Muscle of back (tissue), 11 donors: Measurements from ENCODE around the gene MLEC. TPM values are rescaled to one million over a fixed set of nuclear protein-coding genes. Genes with fewer than 3 reads are reported as not detected.
"Not testable (repeated sequence)": the region's sequence is repeated elsewhere in the genome, so short reads cannot be mapped to it uniquely, and the experiment has no call there.

Experiments used
- DNase-seq, 3 donors: peaks; one replicate each; pipeline versions ENCODE4 v3.0.0 to v3.0.0-alpha.2; 2013
- polyA plus RNA-seq, 10 donors: library from polyadenylated mRNA; unstranded; fragments of 120-200 nt; gene quantifications; one replicate each; pipeline ENCODE4 v1.2.1, GENCODE V29; 2013; ENCODE audit not compliant: insufficient read length in 10 of 10

The MLEC gene
- polyA plus RNA-seq, 10 donors, result 70.3 to 100 (median 75.3) TPM

DNA sequence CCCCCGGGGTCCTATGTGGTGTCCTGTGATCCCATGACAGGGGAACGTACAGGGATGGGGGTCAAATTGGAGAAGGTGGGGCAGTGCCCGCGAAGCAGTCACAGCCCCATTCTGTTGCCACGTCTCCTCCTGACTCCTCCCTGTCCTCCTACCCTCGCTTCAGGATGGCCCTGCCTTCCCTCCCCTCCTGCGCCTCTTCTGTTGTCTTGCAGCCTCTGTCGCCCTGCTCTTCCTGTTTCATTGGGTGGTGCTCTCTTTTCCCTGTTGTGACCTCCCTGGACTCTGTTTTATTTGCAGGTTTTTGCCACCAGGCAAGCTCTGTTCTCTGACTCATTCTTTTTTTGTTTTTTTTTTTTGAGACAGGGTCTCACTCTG, 27.8 kb upstream of the MLEC start:
- DNase-seq, result no peak

DNA sequence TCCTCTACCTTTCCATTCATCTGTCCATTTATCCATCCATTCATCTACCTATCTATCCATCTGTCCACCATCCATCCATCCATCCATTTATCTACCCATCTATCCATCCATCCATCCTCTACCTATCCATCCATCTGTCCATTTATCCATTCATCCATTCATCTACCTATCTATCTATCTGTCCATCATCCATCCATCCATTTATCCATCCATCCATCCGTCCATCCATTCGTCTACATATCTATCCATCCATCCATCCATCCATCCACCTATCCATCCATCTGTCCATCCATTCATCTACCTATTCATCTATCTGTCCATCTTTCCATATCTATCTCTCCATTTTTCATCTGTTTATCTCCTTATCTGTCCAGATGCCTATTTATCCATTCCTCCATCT, 25.5 kb upstream of the MLEC start:
- DNase-seq, result no peak

DNA sequence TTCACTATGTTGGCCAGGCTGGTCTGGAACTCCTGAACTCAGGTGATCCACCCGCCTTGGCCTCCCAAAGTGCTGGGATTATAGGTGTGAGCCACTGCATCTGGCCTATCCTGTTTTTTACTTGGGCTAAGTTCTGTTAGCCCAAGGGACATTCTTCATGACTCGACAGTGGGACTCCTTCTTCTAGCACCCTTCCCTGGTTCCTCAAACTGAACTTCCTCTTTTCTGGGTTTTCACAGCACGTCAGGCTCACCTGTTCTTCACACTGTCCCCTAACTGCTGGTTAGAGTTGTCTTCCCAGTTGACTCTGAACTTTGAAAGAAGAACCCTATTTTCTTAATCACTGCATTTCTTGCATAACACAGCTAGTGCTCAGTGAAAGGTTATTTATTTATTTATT, 24.1 kb upstream of the MLEC start:
- DNase-seq, result no peak

DNA sequence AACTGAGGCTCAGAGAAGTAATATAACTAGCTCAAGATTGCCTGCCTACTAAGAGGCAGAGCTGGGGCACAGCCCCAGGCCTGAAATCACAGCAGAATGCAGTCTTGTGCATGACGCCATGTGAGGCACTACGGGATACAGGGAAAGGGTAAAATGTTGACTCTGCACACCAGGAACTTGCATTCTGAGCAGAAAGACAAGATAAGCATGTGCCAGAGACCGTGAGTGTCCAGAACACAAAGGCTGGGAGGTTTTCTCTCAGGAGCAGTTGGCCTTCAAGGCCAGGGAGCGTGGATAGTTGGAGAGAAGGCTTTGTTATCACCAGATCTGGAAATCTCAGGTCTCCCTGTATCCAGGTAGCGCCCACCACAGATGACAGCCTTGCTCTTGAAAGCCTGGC, 23.2 kb upstream of the MLEC start:
- no peak for DNase-seq

DNA sequence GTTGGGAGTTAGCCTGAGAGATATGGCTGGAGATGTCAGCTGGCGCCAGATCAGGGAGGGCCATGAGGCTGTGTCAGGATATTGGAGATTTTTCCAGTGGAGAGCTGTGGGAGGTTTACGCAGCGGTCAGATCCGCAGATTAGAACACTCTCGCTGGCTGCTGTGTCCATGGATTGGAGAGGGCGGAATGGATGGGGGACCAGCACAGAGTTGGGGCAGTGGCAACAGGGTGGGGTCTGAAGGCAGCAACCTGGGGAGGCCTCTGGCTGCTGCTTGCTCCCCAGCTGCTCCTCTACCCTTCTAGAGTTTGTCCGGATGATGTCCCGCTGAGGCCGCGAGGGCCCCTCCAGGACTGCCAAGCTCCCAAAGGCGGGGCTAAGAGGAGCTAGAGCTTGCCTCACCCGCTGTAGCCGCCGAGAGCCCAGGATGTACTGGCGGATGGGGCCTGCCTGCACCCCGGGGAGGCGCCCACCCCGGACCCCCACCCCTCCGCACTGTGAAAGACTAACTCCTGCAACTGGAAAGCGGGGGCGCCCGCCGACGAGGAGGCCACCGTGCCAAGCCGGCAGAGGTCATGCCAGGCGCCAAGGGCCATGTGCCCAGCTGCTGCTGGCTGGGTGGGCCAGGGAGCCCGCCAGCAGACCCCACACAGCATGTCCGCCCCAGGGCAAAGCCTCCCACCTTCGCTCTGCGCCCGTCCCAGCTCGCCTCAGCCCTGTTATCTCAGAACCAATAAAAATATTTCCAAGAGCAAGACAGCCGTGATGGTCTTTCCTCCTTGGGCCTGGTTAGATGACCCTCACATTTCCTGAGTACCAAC, 20.2 kb upstream of the MLEC start:
- peak in 2 of 3 donors; percentile 69 to 85 for DNase-seq

DNA sequence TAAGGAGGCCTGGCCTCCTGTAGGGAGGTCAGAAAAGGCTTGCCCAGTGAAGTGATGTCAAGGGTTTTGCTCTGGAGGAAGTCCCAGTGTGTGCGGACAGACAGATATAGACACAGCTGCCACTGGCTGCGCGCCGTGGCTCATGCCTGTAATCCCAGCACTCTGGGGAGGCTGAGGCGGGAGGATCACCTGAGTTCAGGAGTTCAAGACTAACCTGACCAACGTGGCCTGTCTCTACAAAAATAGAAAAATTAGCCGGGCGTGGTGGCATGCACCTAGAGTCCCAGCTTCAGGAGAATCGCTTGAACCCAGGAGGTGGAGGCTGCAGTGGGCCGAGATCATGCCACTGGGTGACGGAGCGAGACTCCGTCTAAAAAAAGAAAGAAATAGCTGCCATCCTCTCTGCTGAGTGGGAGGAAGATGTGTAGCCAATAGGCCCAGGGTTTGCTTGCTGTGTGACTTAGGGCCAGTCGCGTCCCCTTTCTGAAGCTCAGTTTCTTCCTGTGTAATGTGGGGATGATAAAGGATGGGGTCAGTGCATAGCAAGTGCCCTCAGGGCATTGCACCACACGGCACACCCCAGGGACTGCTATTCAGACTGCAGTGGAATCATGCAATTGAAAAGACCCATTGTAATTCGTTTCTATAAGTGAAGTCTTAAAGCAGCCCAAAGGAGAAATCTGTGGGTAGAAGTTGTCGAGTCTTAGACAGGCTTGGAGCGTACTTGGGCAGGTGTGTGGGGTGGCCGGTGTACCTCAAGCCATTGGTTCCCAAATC, 18.7 kb upstream of the MLEC start:
- no peak for DNase-seq

DNA sequence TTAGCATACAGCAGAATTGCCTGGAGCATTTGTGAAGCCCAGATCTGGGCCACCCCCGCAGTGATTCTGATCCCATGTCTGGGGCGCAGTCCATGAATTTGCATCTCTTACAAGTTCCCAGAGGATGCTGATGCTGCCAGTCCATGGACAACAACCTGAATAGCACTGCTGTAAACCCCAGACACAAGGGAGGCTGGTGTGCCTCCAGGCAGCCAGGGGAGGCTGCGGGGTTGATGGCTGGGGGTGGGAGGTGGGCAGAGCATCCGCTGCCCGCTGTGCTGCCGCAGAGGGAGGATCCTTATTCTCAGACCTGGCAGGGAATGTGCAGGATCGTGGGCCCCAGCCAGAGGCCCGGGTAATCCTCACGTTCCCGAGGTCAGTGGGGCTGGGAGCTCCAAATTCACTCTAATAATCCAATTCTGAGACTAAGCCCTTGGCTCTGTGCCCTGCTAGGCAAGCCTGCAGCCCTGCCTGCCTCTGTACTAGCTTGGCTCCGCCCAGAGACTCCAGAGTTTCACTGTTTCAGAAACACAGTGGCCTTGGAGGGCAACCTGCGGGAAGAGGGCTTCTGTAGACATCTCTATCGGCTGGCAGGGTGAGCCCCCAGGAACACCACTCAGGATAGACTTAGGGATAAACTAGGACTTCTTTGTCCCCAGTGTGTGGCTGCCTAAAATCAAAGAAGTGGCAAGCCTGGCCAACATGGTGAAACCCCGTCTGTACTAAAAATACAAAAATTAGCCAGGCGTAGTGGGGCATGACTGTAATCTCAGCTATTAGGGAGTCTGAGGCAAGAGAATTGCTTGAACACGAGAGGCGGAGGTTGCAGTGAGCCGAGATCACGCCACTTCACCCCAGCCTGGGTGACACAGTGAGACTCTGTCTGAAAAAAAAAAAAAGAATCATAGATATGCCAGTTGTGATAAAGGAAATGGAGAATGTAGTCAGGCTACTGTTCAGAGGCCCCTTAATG, 17.8 kb upstream of the MLEC start:
- DNase-seq, result peak in 1 of 3 donors; percentile 54

DNA sequence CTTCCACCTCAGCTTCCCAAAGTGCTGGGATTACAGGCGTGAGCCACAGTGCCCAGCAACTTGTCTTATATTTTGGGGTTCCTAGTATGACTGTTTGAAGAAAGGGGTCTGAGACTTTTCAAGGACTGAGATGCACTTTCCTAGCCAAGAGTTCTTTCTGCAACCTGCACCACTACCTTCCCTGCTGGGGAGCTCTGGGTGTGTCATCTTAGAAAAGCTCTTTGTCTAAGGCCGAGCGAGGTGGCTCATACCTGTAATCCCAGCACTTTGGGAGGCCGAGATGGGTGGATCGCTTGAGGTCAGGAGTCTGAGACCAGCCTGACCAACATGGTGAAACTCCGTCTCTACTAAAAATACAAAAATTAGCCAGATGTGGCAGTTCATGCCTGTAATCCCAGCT, 16.7 kb upstream of the MLEC start:
- DNase-seq, result not testable (repeated sequence)

DNA sequence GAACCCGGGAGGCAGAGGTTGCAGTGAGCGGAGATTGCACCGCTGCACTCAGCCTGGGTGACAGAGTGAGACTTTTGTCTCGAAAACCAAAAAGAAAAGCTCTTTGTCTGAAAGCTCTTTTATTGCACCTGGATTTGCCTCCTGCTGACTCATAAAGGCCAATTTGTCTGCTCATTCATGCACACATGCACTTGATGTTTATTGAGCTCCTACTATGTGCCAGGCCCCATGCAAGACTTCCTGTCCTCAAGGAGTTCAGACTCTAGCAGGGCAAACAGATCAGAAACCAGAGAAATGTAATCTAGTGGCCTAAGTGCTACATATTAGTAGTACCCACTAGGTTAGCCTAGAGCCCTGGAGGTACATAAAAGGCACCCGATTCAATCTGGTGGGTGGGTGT, 16.3 kb upstream of the MLEC start:
- DNase-seq, result no peak

DNA sequence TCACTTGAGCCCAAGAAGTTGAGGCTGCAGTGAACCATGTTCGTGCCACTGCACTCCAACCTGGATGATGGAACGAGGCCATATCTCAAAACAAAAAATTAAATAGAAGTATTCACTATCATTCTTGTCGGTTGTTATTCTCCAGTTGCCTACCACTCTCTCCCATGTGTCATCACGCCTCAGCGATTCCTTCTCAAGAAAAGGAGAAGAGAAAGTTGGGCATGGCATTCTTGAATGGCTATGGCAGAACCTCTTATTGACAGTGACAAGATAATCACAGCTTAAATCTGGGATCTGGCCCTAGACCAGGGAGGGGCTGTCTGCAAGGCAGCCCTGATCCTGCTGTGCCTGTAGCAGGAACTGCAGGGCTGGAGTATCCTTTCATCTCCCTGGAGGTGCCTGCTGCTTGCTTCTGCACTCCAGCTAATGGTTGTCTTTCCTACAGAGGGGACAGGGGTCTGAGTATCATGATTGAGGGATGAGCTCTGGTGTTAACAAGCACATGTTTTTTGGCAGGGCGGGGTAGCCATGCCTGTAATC, 12.8 kb upstream of the MLEC start:
- no peak for DNase-seq

DNA sequence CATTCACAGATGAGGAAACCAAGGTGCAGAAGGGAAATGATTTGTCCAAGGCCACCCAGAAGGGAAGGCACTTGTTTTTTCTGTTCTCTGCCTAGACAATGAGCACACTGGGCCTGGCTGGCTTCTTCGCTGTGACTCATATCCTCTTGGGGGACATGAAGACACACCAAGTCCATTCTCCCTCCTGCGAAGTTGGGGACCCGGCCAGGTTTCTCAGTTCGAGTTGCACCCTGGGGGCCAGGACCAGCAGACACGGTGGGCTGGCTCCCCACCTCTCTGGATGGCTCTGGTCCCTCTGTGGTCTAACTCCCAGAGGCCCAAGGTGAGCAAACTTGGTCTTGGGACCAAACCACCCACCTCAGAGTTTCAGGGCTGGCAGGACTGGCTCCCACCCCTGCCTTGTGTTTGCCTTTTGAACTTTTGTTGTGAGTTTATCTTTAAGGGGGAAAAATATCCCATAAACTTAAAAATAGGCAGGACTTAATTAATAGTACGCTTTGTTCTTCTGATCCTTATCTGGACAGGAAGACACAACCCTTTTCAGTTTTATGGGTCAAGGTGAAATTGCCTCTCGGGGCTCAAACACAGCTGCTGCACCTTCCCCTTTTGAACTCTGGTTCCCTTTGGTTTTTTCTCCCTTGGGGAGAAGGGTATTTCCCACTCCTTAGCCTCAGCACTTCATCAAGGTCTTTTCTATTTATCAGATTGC, 9.0 kb upstream of the MLEC start:
- DNase-seq, result no peak

DNA sequence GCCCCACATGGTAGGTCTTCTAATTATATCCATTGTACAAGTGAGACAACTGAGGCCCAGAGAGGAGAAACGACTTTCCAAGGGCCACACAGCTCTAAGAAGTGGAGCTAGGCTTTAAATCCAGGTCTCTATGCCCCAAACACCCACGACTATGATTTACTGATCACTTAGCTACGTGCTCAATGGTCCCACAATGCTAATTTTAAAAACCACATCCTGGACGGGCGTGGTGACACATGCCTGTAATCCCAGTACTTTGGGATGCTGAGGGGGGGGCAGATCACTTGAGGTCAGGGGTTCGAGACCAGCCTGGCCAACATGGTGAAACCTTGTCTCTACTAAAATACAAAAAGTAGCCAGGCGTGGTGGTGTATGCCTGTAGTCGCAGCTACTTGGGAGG, 8.4 kb upstream of the MLEC start:
- DNase-seq, result no peak

DNA sequence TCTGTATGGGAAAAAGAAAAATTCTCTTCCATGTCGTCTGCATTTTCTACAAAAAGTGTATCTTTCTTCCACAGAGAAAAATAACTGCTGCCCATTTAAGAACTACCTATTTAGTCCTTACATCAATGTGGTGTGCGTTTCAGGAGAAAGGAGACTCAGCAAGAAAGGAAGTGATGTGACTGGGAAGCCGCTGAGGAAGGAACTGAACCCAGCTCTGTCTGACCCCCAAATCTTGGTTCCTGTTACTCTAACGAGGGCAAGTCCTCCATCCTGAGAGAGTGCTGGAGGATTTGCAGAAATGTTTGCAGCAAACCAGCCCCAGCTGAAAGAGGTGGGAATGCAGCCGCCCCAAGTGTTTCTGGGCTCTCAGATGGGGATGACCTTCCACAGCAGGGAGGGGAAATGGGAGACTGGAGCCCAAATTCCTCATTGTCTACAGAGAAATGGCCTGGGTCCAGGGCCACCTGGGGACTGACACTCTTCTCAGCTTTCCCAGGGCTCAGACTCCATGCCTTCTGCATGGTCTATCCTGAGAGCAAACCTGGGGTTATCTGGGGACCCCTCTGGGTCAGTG, 6.7 kb upstream of the MLEC start:
- DNase-seq, result no peak

DNA sequence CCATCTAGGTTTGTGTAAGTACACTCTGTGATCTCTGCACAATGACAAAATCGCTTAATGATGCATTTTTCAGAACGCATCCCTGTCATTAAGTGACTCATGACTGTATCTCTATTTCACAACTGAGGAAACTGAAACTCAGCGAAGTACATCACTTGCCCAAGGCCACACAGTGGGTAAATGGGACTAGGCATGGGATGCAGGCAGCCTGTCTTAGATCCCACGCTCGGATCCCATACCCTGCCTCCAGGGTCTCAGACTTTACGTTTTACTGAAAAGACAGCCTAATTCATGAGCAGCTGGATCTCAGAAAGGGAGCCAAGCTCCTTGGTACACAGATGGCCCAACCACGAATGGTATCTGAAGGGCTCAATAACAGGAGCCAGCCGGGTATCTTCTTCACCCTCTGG, 2.4 kb upstream of the MLEC start:
- no peak for DNase-seq

DNA sequence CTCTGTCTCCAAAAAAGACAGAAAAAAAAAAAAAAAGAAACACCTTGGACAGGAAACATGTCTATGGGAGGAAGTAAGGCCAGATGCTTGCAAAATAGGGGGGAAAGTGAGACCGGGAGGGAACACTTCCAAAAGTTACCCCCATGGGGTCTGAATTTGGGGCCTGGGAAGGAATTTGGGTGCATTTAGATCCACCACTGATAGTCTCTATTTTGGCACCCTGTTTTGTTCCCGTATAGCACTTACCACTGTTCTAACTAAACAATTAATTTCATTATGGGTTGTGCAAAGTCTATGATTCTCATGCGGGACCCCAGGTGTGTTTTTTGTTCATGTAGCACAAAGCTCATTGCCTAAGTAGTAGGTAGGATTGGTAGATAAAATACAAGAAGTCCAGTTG, 1.4 kb upstream of the MLEC start:
- DNase-seq, result peak in 1 of 3 donors; percentile 25

DNA sequence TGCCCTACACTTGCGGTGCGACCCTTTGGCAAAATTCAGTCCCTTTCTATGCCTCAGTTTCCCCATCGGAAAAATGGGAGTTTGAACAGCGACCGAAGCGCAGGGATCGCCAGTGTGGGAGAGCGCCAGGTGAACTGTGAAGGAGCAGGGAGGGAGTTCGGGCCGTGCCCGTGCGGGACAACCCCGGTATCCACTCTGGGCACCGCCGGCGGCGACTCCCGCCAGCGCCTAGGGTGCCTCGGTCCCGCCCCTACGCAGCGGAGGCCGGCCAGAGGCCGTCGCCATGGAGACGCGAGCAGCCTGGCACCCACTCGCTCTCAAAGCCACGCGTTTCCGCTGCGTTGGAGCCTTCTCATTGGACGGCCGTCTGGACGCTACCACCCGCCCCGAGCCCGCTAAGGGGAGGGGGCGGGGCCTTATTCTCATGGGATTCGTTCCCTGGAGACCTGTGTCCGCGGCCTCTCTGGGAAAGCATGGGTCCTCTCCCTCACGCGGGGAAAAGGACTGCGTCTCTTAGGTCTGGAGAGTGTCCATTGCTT, 729 bp upstream of the MLEC start:
- DNase-seq, result peak; percentile 95 to 98 (median 96)

DNA sequence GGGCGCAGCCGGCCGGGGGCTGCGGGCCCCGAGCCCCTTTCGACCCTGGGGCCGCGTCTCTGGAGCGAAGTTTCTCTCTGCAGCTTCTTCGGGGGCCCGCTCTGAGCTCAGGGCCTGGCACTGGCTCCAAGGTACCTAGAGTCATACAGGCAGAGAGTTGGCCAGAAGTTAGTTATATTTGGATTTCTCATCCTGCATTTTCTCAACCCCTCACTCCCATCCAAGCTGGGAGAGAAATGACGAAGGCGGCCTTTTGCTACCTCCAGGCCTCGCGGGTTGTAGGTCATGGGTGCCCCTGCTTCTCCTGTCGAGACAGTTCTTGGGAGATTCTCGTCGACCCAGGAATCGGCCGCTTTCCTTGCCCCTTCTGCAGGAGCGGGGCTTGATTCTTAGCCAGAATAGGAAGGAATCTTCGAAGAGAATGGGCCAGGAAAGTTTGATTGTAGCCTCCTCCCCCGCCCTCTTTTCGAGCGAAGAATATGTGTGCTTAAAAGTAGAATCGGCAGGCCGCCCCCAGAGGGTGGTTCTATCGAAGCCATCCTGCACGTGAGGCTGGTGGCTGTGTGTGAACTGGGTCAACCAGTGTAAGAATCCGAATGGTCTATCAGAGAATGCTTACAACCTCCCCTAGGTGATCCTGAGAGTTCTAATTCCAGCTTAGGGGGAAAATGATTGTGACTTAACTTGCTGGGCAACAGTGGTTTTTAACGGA, 785 bp downstream of the MLEC start:
- peak in 1 of 3 donors; percentile 58 for DNase-seq

DNA sequence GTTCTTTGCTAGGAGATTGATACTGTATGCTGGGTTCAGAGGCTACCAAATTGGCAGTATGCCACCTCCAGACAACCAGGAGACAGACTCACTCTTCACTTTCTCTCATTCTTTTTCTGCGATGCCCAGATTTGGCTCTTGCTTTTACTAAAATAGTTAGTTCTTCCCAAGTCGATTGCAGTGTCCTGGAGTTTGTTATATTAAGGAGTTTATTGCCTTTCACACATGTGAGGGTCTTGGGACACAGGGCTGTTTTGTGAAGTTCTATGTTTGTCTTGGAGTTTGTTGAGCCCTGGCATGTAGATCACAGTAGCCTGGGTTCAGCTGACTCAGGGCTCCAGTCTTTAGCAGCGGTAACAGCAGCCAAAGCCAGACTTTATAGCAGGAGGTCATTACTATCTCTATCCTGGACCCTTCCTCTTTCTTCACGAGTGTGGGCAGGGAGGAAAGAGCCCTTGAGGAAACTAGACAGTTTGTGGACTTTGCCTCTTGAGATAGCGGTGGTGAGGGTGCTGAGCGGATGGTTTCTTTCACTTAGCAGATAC, 1.6 kb downstream of the MLEC start:
- DNase-seq, result peak in 1 of 3 donors; percentile 38

DNA sequence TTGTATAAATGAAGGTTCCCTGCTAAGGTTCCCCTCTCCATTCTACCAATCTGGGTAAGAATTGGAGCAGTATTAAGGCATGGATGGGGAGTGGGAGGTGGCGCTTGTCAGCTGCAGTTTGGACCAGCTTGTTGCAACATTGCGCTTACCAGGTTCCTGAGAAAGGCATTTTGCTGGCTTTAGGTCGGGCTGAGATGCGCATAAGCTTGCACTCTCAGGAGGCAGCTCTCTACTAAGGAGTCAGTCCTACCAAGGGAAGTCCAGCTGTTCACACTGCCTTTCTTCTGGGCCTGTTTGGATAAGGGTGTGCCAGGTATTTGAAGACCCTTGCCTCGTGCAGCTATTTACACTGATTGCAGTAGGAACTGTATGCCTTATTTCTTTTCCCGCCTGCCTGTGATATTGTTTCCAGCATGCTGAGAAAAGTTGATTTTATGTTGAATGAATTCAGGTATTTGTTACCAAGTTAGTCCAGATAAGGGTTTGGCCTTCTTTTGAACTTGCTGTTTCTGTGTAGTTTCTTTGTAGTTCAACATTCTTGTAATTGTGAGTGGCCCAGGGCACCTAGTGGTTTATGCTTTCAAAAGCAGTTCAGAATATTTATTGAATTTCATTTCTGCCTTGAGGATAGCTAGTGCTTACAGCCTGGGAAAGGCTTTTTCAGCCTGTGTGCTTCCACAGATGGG, 2.6 kb downstream of the MLEC start:
- DNase-seq, result no peak
